CD4-positive, alpha-beta T cell treated with Interleukin-6 for 4 hours (primary cell): ENCODE results near the gene SPIRE2.

Experiments
- DNase-seq: peaks from one replicate; pipeline ENCODE4 v3.0.0-alpha.2; 2020; ENCODE audit warnings: mixed read lengths

The SPIRE2 gene

GRCh38 chr16:89842471-89843408 is 14.5 kb downstream of the SPIRE2 start:
- DNase-seq = no peak

DNA sequence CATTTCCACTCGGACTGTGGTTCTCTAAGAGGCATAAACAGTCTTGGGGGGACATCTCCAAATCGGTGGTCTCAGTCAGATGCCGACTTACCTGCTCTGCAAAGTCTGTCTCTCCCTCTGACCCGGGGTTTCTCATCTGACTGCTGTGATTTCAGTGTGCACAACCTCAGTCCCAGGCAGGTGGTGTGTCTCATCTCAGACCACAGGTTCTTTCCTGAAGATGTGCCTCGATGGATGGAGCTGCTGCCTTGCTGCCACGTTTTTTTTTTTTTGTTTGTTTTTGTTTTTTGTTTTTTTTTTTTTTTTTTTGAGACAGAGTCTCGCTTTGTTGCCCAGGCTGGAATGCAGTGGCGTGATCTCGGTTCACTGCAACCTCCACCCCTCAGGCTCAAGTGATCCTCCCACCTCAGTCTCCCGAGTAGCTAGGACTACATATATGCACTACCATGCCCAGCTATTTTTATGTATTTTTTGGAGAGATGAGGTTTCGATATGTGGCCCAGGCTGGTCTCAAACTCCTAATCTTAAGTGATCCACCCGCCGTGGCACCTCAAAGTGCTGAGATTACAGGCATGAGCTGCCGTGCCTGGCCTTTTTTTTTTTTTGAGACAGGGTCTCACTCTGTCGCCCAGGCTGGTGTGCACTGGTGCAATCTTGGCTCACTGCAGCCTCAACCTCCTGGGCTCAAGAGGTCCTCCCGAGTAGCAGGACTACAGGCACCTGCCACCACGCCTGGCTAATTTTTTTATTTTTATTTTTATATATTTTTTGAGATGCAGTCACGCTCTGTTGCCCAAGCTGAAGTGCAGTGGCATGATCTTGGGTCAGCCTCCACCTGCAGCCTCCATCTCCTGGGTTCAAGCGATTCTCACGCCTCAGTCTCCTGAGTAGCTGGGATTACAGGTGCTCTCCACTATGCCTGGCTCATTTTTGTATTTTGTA is 15.4 kb downstream of the SPIRE2 start:
- no peak for DNase-seq

DNA sequence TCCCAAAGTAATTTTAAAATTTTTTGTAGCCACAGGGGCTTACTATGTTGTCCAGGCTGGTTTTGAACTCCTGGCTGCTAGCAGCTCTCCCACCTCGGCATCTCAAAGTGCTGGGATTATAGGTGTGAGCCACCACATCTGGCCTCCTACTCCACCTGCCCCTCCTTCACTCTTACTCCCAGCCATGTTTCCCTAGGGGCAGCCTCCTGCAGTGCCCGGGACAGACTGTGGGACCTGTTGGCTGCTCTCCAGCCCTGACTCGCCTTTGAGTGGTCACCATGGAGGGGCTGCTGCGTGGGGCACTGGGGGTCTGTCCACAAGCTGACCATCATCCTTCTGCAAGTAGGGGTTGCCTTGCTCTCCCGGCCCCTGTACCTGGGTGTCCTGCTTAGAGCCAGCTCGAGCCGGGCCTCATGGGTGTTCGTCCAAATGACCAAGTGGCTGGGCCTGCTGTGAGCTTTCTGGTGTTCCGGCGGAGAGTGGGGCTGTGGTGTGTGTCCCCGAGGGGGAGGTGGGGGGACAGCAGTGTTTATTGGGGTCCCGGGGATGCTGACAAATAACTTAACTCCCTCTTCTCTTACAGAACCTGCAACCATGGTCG is 16.6 kb downstream of the SPIRE2 start:
- no peak for DNase-seq

DNA sequence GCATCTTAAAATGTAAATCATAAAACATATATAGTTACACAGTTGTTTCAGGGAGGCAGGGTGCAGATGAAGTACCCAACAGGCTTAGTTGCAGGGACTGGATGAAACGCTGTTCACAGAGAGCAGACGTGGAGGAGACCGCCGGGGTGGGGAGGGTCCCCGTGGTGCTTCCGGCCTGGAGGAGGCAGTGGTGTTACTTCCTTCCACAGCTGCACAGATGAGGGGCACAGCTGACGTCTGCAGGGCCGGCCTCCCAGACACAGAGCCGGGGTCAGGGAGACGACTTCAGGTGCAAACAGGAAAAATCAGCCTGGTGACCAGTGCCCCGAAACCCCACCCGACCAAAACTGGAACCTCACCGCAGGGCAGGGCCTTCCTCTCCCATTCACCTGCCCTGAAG is 17.1 kb downstream of the SPIRE2 start:
- peak; percentile 29 for DNase-seq

- DNase-seq = no peak
These were observed 19.0 kb downstream of the SPIRE2 start for GRCh38 chr16:89847051-89847939.

GRCh38 chr16:89847940-89848297 is 19.6 kb downstream of the SPIRE2 start:
- DNase-seq = no peak

GRCh38 chr16:89848974-89849373 is 20.7 kb downstream of the SPIRE2 start:
- no peak for DNase-seq

- DNase-seq = no peak
These were observed 25.2 kb downstream of the SPIRE2 start for GRCh38 chr16:89853306-89853993.

DNA sequence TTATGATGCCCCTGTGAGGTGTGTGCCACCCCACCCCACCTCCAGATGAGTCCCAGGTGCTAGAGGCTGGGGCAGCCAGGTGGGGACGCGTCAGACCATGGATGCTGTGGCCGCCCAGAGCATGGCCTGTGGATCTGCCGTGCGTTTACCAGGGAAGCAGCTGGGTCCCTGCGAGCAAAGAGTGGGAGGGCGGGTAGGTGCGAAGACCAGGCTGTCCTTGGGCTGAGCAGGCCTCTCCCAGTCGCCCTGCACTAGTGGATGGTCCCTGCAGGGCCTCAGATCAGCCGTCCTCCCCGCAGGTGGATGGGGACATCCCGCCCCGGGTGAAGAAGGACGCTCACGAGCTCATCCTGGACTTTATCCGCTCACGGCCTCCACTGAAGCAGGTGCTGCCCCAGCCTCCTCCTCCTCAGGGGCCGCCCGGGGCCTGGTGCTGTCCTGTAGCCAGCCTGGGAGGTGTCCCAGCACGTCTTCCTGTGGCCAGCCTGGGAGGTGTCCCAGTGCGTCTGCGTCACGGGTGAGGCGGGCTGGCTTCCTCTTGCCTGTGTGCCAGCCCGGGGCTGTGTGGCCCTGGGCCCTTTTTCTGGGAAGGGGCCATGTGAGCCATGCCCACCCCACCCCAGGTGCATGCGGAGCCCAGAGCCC is 27.1 kb downstream of the SPIRE2 start:
- DNase-seq = no peak

- DNase-seq = no peak
These were observed 27.7 kb downstream of the SPIRE2 start for GRCh38 chr16:89855986-89856385.

- no peak for DNase-seq
These were observed 30.8 kb downstream of the SPIRE2 start for GRCh38 chr16:89858973-89859614.

DNA sequence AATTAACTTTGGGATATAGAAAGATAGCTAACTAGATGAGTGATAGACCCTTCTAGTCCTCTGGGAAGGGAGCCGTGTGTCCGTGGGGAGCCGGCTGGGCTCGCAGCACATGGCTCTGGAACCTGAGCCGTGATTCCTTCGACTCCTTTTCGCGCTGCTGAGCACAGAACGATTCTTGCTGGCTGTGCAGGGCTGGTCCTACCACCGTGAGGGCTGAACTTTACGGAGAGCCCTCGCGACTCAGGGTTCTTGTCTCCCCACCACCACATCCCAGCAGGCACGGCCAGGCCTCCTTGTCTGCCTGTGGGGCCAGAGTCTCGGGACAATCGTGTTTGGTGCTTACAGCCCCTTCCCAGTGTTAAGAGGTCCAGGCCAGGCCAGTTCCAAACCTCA is 31.3 kb downstream of the SPIRE2 start:
- DNase-seq = no peak

- peak; percentile 77 for DNase-seq
These were observed 32.6 kb downstream of the SPIRE2 start for GRCh38 chr16:89860747-89861304.

- DNase-seq = no peak
These were observed 33.4 kb downstream of the SPIRE2 start for GRCh38 chr16:89861648-89862047.

GRCh38 chr16:89862732-89863131 is 34.5 kb downstream of the SPIRE2 start:
- no peak for DNase-seq

- DNase-seq = peak; percentile 51
These were observed 35.7 kb downstream of the SPIRE2 start for GRCh38 chr16:89863741-89864526.

DNA sequence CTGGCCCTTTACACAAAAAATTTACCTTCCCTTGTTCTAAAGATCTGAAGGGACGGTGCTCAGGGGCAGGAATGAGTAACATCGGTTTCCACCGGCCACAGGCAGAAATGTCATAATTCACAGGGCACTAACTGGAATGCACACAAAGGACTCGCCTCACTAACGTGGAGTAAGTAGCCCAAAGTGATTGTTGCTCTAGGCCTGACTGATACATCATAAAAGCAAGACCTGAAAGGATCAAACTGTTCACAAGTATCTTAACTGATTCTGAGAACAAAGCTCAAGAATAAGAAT is 36.2 kb downstream of the SPIRE2 start:
- DNase-seq = no peak

DNA sequence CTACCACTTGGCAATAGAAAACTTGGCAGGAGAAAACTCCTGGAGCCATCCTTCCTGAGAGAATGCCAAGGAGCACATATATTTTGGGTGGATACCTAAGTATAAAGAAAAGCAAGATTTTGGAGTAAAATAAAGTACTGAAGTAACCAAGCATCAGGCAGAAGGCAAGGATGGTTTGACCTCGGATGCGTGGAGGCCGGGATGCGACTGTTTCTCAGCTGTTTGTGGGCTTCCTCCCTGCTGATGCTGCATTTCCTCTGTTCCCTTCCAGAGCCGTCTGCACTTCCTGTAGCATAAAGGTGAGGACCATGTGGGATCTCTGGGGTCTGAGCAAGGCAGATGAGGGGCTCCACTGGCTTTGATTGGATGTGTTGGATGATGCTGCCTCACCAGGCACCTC is 39.6 kb downstream of the SPIRE2 start:
- DNase-seq = no peak

GRCh38 chr16:89869911-89870310 is 41.6 kb downstream of the SPIRE2 start:
- no peak for DNase-seq

DNA sequence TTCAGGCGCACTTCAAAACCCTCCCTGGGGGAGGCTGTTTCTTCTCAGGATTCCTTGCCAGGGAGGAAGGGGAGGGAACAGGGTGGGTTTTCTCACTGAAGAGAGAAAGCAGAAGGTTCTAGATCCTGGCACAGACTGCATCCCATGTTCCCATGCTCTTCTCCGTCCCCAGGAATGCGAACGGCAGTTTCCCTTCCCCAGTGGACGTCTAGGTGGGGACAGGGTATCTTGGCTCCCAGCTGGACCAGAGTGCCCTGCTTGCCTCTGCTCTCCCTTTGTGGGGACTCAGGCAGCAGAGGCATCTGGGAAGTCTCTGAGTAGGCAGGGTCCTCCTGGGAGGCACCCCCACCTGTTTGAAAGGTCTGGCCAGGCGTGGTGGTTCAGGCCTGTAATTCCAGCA is 42.2 kb downstream of the SPIRE2 start:
- DNase-seq = no peak
